GM18520 (cell line): Measurements from ENCODE around the gene ABHD5.

Experiments used
- ATAC-seq: cut with Tn5 transposase; IDR thresholded peaks from one replicate; pipeline ENCODE4 v1.9.1; 2021; ENCODE audit not compliant: unreplicated experiment

Gene ABHD5

DNA sequence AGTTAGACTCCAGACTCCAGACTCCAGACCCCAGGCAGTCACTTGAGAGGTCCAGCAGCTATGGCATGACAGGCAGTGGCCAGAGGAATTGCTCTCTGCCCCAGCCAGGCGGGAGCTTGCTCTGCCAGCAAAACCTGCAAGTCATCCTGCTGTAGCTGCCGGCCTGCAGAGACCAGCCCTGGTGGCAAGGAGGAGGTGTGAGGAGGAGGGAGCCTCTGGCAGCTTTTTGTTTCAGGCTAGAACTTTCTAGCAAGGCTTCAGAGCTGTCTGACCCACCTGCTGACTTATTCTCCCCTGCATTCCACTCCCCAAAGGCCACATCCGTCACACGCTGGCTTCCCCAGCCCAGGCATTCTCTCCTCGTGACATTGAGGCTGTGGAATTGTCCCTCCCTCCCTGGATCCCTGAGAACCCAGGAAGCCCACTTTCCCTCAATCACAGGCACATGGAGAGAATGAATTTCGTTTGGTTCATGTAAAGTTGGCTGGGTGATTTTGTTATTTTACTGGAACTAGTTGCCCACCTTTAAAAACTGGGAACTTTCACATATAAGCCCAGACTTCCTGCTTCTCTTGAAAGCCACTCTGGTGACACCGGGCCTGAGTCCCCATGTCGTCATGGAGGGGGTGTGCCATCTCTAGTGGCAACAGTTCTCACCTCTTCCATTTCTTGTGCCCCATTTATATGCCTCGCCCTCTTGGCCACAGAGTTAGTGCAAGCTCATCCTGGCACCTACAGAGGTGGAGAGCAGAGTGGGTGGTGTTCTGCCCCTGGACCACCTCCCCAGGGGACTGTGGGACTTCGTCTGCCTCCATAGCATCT, 82.7 kb downstream of the ABHD5 start:
- no peak for ATAC-seq

DNA sequence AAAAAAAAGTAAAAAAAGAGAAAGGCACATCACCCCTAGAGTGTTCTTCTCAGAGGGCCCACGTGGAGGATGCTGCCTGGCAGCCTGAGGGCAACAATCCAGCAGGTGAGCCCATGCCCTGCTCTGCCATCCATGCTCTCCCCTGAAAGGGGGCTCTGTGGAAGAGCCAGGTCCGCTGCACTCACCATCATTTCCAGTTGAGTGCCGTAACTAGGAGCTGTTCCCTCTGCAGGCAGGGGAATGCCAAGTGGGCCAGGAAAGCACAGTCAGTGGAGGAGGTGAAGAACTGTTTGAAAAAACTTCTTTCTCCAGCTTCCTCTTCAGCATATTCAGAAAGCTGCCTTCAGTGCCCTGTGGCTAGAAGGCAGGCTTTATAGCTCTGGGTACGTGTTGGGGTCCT, 84.1 kb downstream of the ABHD5 start:
- no peak for ATAC-seq

DNA sequence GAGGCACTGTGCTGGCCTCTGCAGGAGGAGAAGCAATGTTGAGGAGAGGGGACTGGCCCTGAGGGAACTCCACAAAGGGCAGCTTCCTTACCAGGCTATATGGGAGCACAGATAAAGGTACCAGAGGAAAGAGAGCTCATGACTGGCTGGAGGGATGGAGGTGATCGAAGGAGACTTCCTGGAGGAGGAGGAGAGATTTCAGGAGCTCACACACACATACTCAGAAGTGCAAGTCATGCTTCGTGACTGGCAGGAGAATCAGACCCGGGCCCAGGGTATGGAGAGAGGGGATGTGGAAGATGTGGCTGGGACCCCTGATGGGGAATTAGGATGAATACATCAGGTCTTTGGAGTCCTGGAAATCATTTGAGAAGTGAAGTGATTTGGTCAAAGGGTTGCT, 85.4 kb downstream of the ABHD5 start:
- no peak for ATAC-seq

DNA sequence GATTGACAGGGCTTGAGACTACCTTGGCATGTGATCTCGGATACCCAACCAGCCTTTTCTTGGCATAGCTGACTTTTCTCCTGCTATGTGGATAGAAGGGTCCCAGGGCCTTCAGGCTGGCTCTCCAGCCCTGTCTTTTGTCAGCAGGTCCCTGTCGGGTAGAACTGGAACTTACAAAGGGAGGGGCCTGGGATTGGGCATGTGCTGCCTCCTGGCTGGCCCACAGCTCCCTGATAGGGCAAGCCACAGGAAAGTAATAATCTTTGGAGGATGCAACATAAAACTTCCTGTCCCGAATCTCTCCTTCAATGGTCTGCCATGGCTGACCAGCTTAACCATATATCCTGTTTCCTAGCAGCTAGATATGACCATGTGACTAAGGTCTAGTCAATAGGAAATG, 89.1 kb downstream of the ABHD5 start:
- ATAC-seq, result no peak

DNA sequence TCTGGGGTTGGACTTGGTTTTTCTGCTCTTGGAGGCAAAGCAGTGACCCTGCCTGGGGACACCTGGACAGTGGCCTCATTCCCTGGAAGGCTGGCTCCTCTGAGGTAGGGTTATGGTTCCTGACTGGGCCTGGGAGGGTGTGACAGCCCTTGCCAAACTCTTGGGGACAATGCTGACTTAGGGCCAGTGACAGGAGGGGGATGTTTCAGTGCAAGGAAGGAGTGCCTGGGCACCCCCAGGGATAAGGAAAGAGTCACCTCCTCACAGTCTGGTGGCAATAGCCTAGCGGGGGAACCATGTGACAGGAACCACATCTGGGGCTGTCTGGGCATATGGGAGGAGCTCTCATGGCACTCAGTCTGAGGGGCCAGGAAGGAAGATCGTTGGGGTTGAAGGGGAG, 91.8 kb downstream of the ABHD5 start:
- ATAC-seq, result no peak
